Measurements from ENCODE around the gene KIF3A.

The KIF3A gene

DNA sequence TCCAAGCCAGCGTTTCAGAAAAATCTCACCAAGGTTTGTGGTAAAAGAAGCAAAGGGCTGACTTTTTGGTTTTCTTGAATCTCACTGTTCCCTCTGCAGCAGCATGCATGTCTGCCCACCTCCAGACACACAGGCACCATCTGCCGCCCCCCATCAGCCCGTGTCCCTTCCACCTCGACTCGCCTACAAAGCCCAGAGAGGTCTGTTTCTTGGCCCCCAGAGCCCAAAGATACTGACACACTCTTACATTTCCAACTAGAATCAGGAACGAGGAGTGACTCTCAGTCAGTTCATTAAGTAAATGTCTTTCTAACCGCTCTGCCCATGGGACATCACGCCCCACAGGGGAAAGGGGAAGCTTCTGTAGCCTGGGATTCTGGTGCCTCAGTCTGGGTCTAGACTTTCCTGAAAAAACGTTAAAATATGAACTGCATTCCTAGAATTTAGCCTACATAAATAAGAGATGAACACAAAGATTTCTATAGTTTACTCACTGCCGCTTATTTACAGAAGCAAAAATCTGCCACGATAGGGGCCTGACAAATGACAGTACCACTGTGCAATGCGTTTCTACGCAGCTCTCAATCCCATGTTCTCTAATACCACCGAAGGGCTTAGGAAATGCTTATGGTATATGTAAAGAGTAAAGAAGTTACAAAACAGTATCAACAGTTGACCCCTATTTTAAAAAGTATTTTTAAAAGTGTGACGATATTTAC, 59.5 kb downstream of the KIF3A start:
- no peak for DNase-seq (ENCODE audit: low read depth)

DNA sequence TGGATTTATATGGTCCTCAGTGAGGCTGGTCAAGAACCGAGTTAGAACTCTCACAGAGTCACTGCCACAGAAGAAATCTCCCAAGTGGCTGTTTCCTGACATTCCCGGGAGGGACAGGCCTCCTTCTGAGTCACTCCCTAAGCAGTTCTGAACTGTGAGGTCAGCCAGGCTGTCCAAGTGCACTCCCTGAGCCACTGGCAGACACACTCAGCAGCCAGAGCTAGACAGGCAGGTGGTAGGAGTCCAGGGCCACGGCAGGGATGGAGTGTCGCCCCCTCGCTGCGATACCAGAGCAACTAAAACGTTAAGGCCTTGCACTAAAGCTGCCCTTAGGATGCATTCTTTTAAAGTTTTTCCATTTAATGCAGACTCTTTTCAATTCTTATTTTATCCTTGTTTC, 60.2 kb downstream of the KIF3A start:
- peak; percentile 63 for DNase-seq (ENCODE audit: low read depth)

DNA sequence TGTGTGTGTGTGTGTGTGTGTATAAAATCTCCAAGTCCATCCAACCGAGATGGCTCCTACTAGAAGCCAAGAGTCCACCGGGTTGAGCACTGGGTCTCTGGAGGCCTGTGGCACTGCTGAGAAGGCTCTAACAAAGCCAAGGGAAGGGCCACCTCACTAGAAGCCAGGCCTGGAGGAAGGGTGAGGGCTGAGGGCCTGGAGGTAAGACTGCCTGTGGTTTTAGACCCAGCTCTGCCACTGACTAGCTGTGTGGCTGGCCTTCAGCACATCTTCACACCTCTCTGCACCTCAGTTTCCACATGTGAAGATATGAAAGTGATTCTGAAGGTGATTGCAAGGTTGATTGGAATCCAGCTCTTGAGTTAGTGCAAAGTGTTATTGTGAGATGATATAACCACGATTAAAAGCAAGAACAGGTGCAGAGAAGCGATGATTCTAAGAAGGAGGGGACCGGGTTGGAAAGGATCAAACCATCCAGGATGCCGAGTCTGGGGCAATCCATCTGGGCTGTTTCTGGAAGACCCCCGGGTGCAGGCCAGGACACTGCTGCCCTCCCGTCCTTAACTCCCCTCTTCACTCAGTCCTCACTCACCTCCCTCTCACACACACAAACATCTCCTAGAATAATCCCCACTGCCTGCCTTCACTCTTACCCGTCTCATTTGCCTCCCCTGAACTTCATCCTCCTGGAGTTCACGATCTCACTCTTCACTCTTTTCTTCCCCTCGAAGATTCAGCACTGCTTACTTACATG, 61.2 kb downstream of the KIF3A start:
- no peak for DNase-seq (ENCODE audit: low read depth)

- peak; percentile 92 for DNase-seq (ENCODE audit: low read depth)
Observed at GRCh38 chr5:132674671-132675506, 62.5 kb downstream of the KIF3A start.

DNA sequence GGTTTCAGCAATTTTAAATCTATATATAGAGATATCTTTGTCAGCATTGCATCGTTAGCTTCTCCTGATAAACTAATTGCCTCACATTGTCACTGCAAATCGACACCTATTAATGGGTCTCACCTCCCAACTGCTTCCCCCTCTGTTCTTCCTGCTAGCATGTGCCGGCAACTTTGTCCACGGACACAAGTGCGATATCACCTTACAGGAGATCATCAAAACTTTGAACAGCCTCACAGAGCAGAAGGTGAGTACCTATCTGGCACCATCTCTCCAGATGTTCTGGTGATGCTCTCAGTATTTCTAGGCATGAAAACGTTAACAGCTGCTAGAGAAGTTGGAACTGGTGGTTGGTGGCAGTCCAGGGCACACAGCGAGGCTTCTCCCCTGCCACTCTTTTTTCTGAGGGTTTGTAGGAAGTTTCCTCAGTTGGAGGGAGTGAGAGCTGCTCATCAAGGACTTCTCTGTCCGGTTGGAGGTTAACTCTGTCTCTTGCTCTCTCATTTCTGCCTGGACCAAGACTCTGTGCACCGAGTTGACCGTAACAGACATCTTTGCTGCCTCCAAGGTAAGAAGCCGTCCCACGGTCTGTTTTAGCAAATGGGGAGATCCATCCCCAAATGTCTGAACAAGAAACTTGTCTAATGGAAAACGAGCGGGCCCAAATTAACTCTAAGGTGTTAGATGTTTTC, 63.3 kb downstream of the KIF3A start, which contains the start of gene IL4:
Gene IL4, plus strand, starts transcription at position 51 of the 692 bp plus-strand sequence. Its CDS starts 62 bp downstream, at position 113.
- no peak for DNase-seq (ENCODE audit: low read depth)

DNA sequence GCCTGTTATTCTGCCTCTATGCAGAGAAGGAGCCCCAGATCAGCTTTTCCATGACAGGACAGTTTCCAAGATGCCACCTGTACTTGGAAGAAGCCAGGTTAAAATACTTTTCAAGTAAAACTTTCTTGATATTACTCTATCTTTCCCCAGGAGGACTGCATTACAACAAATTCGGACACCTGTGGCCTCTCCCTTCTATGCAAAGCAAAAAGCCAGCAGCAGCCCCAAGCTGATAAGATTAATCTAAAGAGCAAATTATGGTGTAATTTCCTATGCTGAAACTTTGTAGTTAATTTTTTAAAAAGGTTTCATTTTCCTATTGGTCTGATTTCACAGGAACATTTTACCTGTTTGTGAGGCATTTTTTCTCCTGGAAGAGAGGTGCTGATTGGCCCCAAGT, 63.9 kb downstream of the KIF3A start:
- no peak for DNase-seq (ENCODE audit: low read depth)

DNA sequence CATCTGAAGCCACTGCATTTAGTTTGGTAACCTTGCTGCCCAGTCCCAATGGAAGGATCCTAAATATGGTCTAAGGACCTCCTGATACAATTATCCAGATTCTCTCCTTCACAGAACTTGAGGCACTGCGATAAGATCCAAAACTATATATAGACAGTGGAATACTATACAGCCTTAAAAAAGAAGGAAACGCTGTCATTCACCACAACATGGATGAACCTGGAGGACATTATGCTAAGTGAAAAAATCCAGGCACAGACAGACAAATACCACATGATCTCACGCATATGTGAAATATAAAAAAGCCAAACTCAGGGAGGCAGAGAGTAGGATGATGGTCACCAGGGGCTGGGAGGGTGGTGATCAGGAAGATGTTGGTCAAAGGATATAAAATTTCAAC, 66.3 kb downstream of the KIF3A start:
- DNase-seq (ENCODE audit: low read depth): no peak

- no peak for DNase-seq (ENCODE audit: low read depth)
Observed at GRCh38 chr5:132669966-132670882, 67.1 kb downstream of the KIF3A start.

DNA sequence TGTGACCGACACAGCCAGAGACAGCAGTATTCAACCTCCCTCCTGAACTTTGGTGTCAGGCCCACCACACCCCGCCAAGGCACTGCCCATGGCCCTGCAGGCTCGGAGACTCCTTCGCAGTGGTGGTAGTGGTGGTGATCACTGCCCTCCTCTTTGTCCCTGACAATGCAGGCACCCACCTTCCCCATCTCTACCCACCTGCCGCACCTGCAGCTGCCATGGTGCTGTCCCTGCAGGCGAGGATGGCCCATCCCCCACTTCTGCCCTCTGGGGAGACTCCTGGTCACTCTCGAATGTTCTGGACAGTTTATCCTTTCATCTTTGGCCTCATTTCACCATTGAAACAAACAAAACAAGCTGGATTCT, 67.9 kb downstream of the KIF3A start:
- DNase-seq (ENCODE audit: low read depth): no peak

- no peak for DNase-seq (ENCODE audit: low read depth)
Observed at GRCh38 chr5:132668706-132669454, 68.5 kb downstream of the KIF3A start.

DNA sequence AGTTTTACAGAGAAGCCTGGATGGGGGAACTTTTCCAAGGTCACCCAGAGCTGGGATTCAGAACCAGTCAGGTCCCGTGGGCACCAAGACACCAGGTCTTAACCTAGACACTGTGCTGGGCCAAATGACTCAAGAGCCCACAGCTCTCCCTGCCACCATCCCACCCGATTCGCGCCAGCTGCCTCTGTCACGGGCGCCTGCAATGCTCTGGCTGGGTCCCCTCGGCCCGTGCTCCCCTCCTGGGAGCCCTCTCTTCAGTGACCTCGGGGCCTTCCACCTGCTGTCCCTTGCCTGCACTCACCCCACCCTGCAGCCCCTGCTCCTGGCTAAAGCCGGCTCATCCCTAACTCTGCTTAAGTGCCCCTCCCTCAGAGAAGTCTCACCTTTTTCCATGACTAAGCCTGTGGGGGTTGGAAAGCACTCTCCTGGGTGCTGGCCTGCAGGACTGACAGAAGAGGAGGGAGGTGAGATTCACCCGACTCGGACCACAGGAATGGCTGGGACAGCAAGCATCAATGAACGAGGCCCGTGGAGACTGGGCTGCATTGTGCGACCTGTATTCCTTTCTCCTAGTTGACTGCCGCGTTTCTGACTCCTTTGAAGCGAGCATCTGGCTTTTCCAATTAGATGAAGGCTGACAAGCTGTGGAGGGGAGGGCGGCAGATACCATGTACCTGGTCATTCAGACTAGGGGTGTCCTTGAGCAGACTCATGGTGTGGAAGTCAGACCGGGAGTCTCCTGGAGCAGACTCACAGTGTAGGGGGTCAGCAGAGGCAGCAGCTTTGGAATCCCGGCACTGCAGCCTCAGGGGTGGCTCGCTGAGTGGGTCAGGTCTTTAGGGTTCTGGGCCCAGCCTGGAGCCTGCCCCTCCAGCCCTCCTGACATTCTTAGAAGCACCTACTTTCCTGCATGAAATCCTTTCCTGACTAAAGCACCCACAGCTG, 69.3 kb downstream of the KIF3A start:
- DNase-seq (ENCODE audit: low read depth): no peak

- no peak for DNase-seq (ENCODE audit: low read depth)
Observed at GRCh38 chr5:132667309-132667708, 70.0 kb downstream of the KIF3A start.

DNA sequence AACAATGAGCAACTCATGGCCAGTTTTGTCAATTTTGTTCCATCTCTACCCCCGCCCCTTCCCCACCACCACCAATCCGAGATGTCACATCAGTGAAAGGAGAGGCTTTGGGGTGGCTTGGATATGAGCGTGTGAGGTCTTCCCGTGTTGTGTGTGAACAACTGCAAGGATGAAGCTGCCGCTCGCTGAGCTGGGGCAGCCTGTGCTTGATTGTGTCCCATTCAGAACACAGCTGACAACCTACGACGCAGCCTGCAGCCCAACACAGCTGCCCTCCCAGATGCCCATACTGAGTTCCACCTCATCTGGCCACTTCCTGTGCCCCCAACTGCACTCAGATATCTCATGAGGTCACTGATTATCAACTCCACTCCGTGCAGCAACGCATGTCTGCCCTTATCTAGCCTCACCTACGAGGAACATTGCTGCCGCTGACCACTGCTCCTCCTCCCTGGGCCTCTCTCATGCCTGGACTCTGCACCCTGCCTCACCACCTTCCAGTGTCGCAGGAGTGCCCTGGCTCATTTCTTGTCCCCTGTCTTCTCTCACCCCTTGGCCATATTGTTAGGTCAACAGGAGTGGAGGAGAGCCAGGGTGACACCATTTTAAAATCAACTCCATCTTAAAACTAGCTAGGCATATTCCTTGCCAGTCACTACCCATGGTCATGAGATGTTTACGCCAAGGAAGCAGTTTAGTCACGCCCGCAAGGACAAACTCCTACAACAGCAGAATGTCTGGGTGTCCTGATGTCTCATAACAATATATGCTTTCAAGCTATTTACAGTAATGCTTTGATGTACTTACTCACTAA, 70.8 kb downstream of the KIF3A start:
- no peak for DNase-seq (ENCODE audit: low read depth)

DNA sequence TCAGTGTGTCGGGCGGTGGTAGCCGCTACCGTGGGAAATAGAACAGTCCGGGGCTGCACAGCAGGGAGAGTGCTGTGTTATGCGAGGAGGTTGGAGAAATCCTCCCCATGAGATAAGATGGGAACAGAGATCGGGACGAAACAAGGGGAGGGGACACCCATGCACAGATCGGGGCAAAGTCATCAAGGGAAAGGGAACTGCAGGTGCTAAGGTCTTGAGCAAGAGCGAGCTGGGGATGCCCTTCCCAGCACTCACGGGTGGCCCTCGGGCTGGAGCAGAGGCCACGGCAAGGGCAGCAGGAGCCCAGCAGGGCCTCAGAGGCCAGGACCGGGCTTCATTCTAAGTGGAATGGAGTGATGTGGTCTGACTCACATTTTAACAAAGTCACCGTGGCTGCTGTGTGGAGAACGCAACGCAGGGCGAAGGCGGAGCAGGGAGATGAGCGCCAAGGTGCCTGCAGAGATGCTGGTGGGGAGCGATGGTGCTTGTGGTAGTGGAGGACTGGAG, 71.7 kb downstream of the KIF3A start:
- DNase-seq (ENCODE audit: low read depth): no peak

- DNase-seq (ENCODE audit: low read depth): no peak
Observed at GRCh38 chr5:132664696-132665209, 72.6 kb downstream of the KIF3A start.

DNA sequence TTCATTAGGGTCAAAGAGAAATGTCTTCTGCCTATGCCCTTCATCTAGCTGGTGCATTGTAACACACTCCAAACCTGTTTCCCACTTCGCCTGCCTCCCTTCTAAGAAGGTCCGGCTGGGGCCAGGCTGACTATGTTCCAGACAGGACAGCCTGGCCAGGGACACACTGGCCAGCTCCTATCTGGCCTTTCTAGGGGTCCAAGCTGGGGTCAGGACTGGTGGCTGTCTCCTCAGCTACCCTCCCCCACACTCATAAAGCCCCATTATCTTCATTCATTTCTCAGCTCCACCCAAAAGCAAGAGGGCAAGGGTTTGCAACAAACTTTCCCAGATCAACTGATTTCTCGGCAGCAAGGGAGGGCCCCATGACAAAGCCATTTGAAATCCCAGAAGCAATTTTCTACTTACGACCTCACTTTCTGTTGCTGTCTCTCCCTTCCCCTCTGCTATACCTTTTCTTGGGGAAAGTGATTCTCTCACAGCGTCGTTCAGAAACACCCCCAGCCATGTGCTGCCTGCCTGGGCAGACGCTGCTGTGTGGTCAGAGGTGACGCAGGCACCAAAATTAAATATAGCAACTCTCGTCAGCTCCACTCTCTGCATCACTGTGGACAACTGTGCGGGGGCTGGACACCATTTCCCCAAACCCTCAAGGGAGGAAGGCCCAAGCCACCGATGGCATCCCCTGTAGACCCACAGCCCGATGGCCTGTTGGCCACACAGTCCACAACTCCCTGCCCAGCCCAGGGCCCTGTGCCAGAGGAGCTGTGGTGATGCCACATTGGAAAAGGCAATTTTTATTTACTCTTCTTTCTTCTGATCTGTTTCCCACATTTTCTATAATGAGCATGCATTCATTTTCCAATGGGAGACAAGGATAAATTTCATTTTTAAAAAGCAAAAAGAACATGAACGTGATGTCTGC, 73.3 kb downstream of the KIF3A start:
- no peak for DNase-seq (ENCODE audit: low read depth)

Data from GM04503 (cell line).